OCI-LY7 (cell line): ENCODE data around the gene RIPK4.

ENCODE experiments used
- CTCF ChIP-seq: fragments of 200-600 bp; sonication (generic); conservative IDR thresholded peaks from 2 replicates; pipeline ENCODE4 v1.5.1; 2014; ENCODE audit warnings: mild to moderate bottlenecking, antibody characterized with exemption, low read length, moderate library complexity, mixed read lengths
- EZH2phosphoT487 ChIP-seq: fragments of 200-600 bp; sonication (generic); IDR thresholded peaks from 2 replicates; pipeline ENCODE4 v1.6.1; 2018; ENCODE audit warnings: low read depth, borderline replicate concordance, mild to moderate bottlenecking, mixed run types, antibody characterized with exemption, low read length, moderate library complexity, mixed read lengths

- no peak for TF ChIP-seq CTCF
- no peak for TF ChIP-seq EZH2phosphoT487
Observed at GRCh38 chr21:41769933-41770332, 3.1 kb upstream of the RIPK4 start.
